HepG2 (cell line): ENCODE data around the gene CASKIN1. TPM values are rescaled to one million over a fixed set of nuclear protein-coding genes. Genes with fewer than 3 reads are reported as not detected.
"Not testable (repeated sequence)": the region's sequence is repeated elsewhere in the genome, so short reads cannot be mapped to it uniquely, and the experiment has no call there.

Source experiments
- ATAC-seq: fragments of 200-7000 bp; cut with Tn5 transposase; 3 replicates; pipeline ENCODE4 v1.9.1; 2020; ENCODE audit warnings: mild to moderate bottlenecking, moderate library complexity
- BruUV-seq: library from RNA; stranded (reverse); fragments of 400-500 nt; replicated peaks from 2 replicates; lab custom pipeline; 2021; lab: Mats Ljungman, UMichigan
- CTCF ChIA-PET: fragments of 300-600 bp; formaldehyde crosslinking; extraction: SDS; loops from one replicate; lab custom pipeline; 2021; ENCODE audit warnings: low total read pairs, inconsistent platforms, low intra/inter-chr PET ratio; lab: Yijun Ruan, JAX
- POLR2A ChIA-PET: fragments of 350-600 bp; sonication (Branson Sonifier 250); formaldehyde crosslinking; loops from one replicate; lab custom pipeline; 2020; ENCODE audit warnings: antibody characterized with exemption, inconsistent platforms; lab: Yijun Ruan, JAX
- DNase-seq: peaks from one replicate; pipeline ENCODE4 v3.0.0-alpha.2; 2015; ENCODE audit warnings: low spot score
- FAIRE-seq: peaks from 3 replicates; lab custom pipeline; 2011; peaks lifted over from hg19 to GRCh38; lab: Jason Lieb, UNC
- H2AFZ ChIP-seq: one replicate; pipeline ENCODE4 v1.6.1; 2011; ENCODE audit warnings: low read length, inconsistent platforms
- H3K27ac ChIP-seq: fragments of 300-600 bp; 3 replicates; pipeline ENCODE4 v1.8.0; 2011; ENCODE audit warnings: mixed run types, mild to moderate bottlenecking, mixed read lengths, low read length, inconsistent platforms; ENCODE audit not compliant: insufficient read depth; ENCODE audit errors: extremely low read length
- H3K27me3 ChIP-seq, 2 experiments: fragments of 200-600 bp in 1 of 2; 2 replicates in 1 of 2; 3 replicates in 1 of 2; pipeline versions ENCODE4 v1.6.0 to v1.8.0; 2011; ENCODE audit warnings: low read length in 2 of 2, mild to moderate bottlenecking in 2 of 2, moderate library complexity in 2 of 2, inconsistent platforms in 1 of 2; ENCODE audit not compliant: insufficient read depth in 2 of 2, control insufficient read depth in 1 of 2
- H3K36me3 ChIP-seq, 2 experiments: fragments of 200-600 bp in 1 of 2; replicated peaks in 1 of 2; 2 replicates in 1 of 2; 3 replicates in 1 of 2; pipeline versions ENCODE4 v1.5.1 to v1.8.0; 2011; ENCODE audit warnings: low read length in 2 of 2, inconsistent platforms in 1 of 2; ENCODE audit not compliant: insufficient read depth in 2 of 2, control insufficient read depth in 1 of 2
- H3K4me1 ChIP-seq: 2 replicates; pipeline ENCODE4 v1.5.1; 2012; ENCODE audit warnings: low read length, inconsistent platforms; ENCODE audit not compliant: insufficient read depth
- H3K4me2 ChIP-seq: 2 replicates; pipeline ENCODE4 v1.6.0; 2011; ENCODE audit warnings: low read depth, low read length, inconsistent platforms
- H3K4me3 ChIP-seq, 3 experiments: fragments of 200-600 bp in 1 of 3; sonication (generic), shearing (Covaris generic) in 1 of 3; replicated peaks in 1 of 3; 2 replicates each; pipeline ENCODE4 v1.5.1; 2011 to 2016; ENCODE audit warnings: low read length in 3 of 3, inconsistent platforms in 2 of 3, low read depth in 2 of 3, mild to moderate bottlenecking in 2 of 3, control low read depth in 1 of 3, mixed read lengths in 1 of 3; ENCODE audit not compliant: insufficient read depth in 1 of 3
- H3K79me2 ChIP-seq: one replicate; pipeline ENCODE4 v1.6.1; 2011; ENCODE audit warnings: low read length, inconsistent platforms; ENCODE audit not compliant: insufficient read depth
- H3K9ac ChIP-seq: 2 replicates; pipeline ENCODE4 v1.6.0; 2011; ENCODE audit warnings: mild to moderate bottlenecking, low read depth, low read length, inconsistent platforms; ENCODE audit not compliant: insufficient read depth
- H3K9me3 ChIP-seq: 2 replicates; pipeline ENCODE4 v1.5.1; 2012; ENCODE audit warnings: mild to moderate bottlenecking, low read length
- H4K20me1 ChIP-seq: 2 replicates; pipeline ENCODE4 v1.6.0; 2011; ENCODE audit warnings: inconsistent platforms, mild to moderate bottlenecking, low read length, moderate library complexity; ENCODE audit not compliant: insufficient read depth
- BHLHE40 ChIP-seq: IDR thresholded peaks from 2 replicates; pipeline ENCODE4 v1.6.1; 2011; ENCODE audit warnings: low read length, improper control_type of control experiment
- GATAD2A ChIP-seq: IDR thresholded peaks from 2 replicates; pipeline ENCODE4 v1.6.1; 2016
- HDAC2 ChIP-seq: sonication (generic); formaldehyde crosslinking; IDR thresholded peaks from 2 replicates; pipeline ENCODE4 v1.4.0; 2020; ENCODE audit warnings: missing genetic modification reagents
- HMGXB4 ChIP-seq, 2 experiments: sonication (generic) in 1 of 2; formaldehyde crosslinking in 1 of 2; IDR thresholded peaks; 2 replicates each; pipeline versions ENCODE4 v1.4.0 to v1.6.1; 2018 to 2020; ENCODE audit warnings: missing genetic modification reagents in 2 of 2, borderline replicate concordance in 1 of 2, low read depth in 1 of 2, mild to moderate bottlenecking in 1 of 2, missing biosample characterization in 1 of 2
- HNRNPLL ChIP-seq: fragments of 200-400 bp; formaldehyde crosslinking; IDR thresholded peaks from 2 replicates; pipeline ENCODE4 v1.6.1; 2017; ENCODE audit warnings: mild to moderate bottlenecking, low read depth, low read length; ENCODE audit not compliant: poor library complexity, severe bottlenecking
- MXI1 ChIP-seq: IDR thresholded peaks from 3 replicates; pipeline ENCODE4 v1.6.1; 2012; ENCODE audit warnings: low read depth, low read length, inconsistent platforms, borderline replicate concordance
- PHF8 ChIP-seq: sonication (generic); formaldehyde crosslinking; IDR thresholded peaks from 2 replicates; pipeline ENCODE4 v1.5.0; 2020; ENCODE audit warnings: missing genetic modification reagents
- SALL1 ChIP-seq: sonication (generic); formaldehyde crosslinking; IDR thresholded peaks from 2 replicates; pipeline ENCODE4 v1.8.0; 2022; ENCODE audit warnings: mild to moderate bottlenecking, missing genetic modification reagents
- SP4 ChIP-seq: sonication (generic); formaldehyde crosslinking; IDR thresholded peaks from 2 replicates; pipeline ENCODE4 v1.8.1; 2023; ENCODE audit warnings: mild to moderate bottlenecking, missing genetic modification reagents
- SPEN ChIP-seq: sonication (generic); formaldehyde crosslinking; IDR thresholded peaks from 2 replicates; pipeline ENCODE4 v1.5.1; 2020; ENCODE audit warnings: low read depth, mild to moderate bottlenecking, missing genetic modification reagents
- TBX2 ChIP-seq: sonication (generic); formaldehyde crosslinking; IDR thresholded peaks from 2 replicates; pipeline ENCODE4 v1.5.0; 2020; ENCODE audit warnings: missing genetic modification reagents, mild to moderate bottlenecking, borderline replicate concordance
- THAP11 ChIP-seq: IDR thresholded peaks from 2 replicates; pipeline ENCODE4 v1.6.1; 2016; ENCODE audit warnings: missing biosample characterization, missing genetic modification reagents
- WGBS: methylation state at CpG from one replicate; pipeline ENCODE4 v1.1.6; 2017; ENCODE audit warnings: low lambda C conversion rate; 5-methylcytosine and 5-hydroxymethylcytosine counted together
- in situ Hi-C: cut with HindIII; loops from 2 replicates; pipeline ENCODE4 v1.10.0; 2017; ENCODE audit warnings: low pct_unique_long_range_greater_than_20kb; ENCODE audit not compliant: extremely low pct_ligation_motif_present
- intact Hi-C: fragments of 100-400 bp; cut with micrococcal nuclease; formaldehyde crosslinking; loops from one replicate; pipeline ENCODE4 v1.10.0; 2022; ENCODE audit not compliant: unreplicated experiment
- polyA plus RNA-seq, 8 experiments: library from polyadenylated mRNA; depleted of rRNA in 3 of 8; stranded (reverse) in 7 of 8; unstranded in 1 of 8; fragments of >200 nt; fragmentation: Illumina TruSeq in 4 of 8; extraction: Trizol in 4 of 8; gene quantifications; 2 replicates each; pipeline versions ENCODE4 v1.2.1 to v1.2.3, GENCODE V29; 2011 to 2016; ENCODE audit warnings: low read depth in 4 of 8, missing spikeins in 1 of 8, mixed read lengths in 1 of 8; ENCODE audit not compliant: insufficient read depth in 1 of 8
- total RNA-seq, 5 experiments: library from RNA; depleted of rRNA; stranded (reverse); fragments of >200 nt; fragmentation: Illumina TruSeq; extraction: Trizol; gene quantifications; 2 replicates each; pipeline ENCODE4 v1.2.3, GENCODE V29; 2016; ENCODE audit warnings: low read depth in 1 of 5
- TF ChIP-seq, protein P1 (sequence below): sonication (generic); formaldehyde crosslinking; IDR thresholded peaks from 2 replicates; pipeline ENCODE4 v1.5.1; 2020; ENCODE audit warnings: mild to moderate bottlenecking, missing genetic modification reagents, moderate library complexity

The CASKIN1 gene
- total and polyA plus RNA-seq, 2 of the 13 experiments (the other 11 are each of a cell fraction or from before 2014, with no cell fraction given): 1.2 to 2.2 TPM

DNA sequence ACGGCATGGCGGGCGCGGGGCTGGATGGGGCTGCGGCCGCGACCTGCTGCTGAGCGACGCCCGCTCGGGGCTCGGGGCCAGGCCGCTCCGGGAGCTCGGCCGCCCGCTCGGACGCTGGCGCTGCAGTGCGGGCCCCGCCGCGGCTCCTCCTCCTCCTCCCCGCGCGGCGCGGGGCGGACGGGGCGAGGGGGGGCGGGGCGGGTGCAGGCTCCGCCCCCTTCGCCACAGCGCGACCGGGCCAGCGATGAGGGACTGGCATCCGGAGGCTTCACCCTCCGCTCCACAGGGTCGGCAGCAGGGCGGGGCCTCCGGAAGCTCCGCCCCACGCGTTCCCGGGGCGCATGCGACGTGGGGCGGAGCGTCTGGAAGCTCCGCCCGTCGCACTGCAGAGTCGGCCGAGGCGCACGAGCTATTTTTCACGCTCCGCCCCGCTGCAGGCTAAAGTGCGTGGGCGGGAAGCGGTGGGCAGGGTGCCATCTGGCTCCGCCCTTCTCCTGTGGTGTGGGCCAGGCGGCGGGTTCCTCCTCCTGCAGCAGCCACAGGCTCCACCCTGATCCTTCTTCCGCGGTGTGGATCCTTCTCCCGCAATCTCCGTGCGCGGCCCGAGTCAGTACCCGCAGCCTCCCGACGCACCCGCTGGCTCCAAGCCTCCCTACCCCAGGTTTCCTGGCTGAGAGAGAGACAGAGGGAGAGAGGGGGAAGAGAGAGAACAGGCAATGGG, 60.5 kb downstream of the CASKIN1 start, which contains the start of gene PKD1:
Gene PKD1, minus strand, starts transcription at position 129 of the 721 bp plus-strand sequence. CDS start 209 bp downstream, outside the sequence.
- intact Hi-C loops: not testable (repeated sequence)
- peak; percentile 24; the same call in 1 of the 2 replicates for TF ChIP-seq GATAD2A (CRISPR knock-in tag)
- peak in 1 of 2 experiments; percentile 30; a peak in 1 of 4 replicates for TF ChIP-seq HMGXB4 (CRISPR knock-in tag; IDR thresholded peaks at IDR 0.05; ENCODE audit: borderline replicate concordance in 1 of 2, low read depth in 1 of 2)
- TF ChIP-seq, protein P1, sequence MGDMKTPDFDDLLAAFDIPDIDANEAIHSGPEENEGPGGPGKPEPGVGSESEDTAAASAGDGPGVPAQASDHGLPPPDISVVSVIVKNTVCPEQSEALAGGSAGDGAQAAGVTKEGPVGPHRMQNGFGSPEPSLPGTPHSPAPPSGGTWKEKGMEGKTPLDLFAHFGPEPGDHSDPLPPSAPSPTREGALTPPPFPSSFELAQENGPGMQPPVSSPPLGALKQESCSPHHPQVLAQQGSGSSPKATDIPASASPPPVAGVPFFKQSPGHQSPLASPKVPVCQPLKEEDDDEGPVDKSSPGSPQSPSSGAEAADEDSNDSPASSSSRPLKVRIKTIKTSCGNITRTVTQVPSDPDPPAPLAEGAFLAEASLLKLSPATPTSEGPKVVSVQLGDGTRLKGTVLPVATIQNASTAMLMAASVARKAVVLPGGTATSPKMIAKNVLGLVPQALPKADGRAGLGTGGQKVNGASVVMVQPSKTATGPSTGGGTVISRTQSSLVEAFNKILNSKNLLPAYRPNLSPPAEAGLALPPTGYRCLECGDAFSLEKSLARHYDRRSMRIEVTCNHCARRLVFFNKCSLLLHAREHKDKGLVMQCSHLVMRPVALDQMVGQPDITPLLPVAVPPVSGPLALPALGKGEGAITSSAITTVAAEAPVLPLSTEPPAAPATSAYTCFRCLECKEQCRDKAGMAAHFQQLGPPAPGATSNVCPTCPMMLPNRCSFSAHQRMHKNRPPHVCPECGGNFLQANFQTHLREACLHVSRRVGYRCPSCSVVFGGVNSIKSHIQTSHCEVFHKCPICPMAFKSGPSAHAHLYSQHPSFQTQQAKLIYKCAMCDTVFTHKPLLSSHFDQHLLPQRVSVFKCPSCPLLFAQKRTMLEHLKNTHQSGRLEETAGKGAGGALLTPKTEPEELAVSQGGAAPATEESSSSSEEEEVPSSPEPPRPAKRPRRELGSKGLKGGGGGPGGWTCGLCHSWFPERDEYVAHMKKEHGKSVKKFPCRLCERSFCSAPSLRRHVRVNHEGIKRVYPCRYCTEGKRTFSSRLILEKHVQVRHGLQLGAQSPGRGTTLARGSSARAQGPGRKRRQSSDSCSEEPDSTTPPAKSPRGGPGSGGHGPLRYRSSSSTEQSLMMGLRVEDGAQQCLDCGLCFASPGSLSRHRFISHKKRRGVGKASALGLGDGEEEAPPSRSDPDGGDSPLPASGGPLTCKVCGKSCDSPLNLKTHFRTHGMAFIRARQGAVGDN (CRISPR knock-in tag): peak; percentile 61
- TF ChIP-seq MXI1: peak; percentile 55; the same call in 1 of the 3 replicates
- TF ChIP-seq SALL1 (CRISPR knock-in tag): peak; percentile 32; the same call in 1 of the 2 replicates
- peak; percentile 53 for TF ChIP-seq BHLHE40
- peak; percentile 26; the same call in 1 of the 2 replicates for TF ChIP-seq HDAC2 (CRISPR knock-in tag)
- TF ChIP-seq SP4: peak; percentile 75; the same call in 1 of the 2 replicates
- TF ChIP-seq PHF8: peak; percentile 45; the same call in 1 of the 2 replicates
- TF ChIP-seq TBX2 (CRISPR knock-in tag): peak; percentile 56; the same call in 1 of the 2 replicates
- peak; percentile 46; the same call in 1 of the 2 replicates for TF ChIP-seq THAP11 (CRISPR knock-in tag)
- peak; percentile 31; the same call in 1 of the 2 replicates for TF ChIP-seq SPEN
- peak; percentile 50 for TF ChIP-seq HNRNPLL

More for the DNA sequence above, 60.5 kb downstream of the CASKIN1 start, which contains the start of gene PKD1:
- CTCF ChIA-PET, FAIRE-seq, H3K36me3 ChIP-seq, H3K79me2 ChIP-seq, in situ Hi-C loops, H4K20me1 ChIP-seq, BruUV-seq, H3K27me3 ChIP-seq, H3K9me3 ChIP-seq, H2AFZ ChIP-seq, H3K27ac ChIP-seq: not testable (repeated sequence)
- H3K4me2 ChIP-seq: peak within 1 kb of the TSS; percentile 69
- peak within 1 kb of the TSS; percentile 56; the same call in 1 of the 2 replicates for H3K9ac ChIP-seq
- 1% methylated on average over 13 of the region's 81 CpGs for WGBS
- peak within 1 kb of the TSS; percentile 60 to 63 (median 62); a peak in 5 of 6 replicates for H3K4me3 ChIP-seq
- DNase-seq (peak; percentile 78), ATAC-seq (peak; percentile 78)
- POLR2A ChIA-PET: interaction anchor here (0.6 to 1.2 kb wide), 5 partner anchors 12 to 171 kb away, joined by 3 to 24 read pairs (median 5); partner anchors contain the start of genes RPS2 and TRAF7
- peaks cover 23% of the 10 kb centered on the region for H3K4me1 ChIP-seq
